K562 (cell line): ENCODE data around the gene NACA2.

Experiments
- BCL6 ChIP-seq: fragments of 250-450 bp; sonication (Bioruptor Pico); IDR thresholded peaks from 2 replicates; pipeline ENCODE4 v1.4.0; 2020
- BCLAF1 ChIP-seq, 2 experiments: fragments of 450-650 bp in 1 of 2; IDR thresholded peaks; 2 replicates each; pipeline ENCODE4 v1.6.1; 2011 to 2017; ENCODE audit warnings: low read depth in 2 of 2, antibody characterized with exemption in 1 of 2, borderline replicate concordance in 1 of 2, low read length in 1 of 2, mild to moderate bottlenecking in 1 of 2, mixed read lengths in 1 of 2; ENCODE audit not compliant: control insufficient read depth in 1 of 2
- CTCF ChIP-seq, 3 experiments: IDR thresholded peaks in 2 of 3; conservative IDR thresholded peaks in 1 of 3; 2 replicates each; pipeline ENCODE4 v1.5.1; 2011 to 2012; ENCODE audit warnings: low read length in 3 of 3, mild to moderate bottlenecking in 3 of 3, control low read depth in 2 of 3, improper control_type of control experiment in 1 of 3, inconsistent platforms in 1 of 3, low read depth in 1 of 3, mixed read lengths in 1 of 3, moderate library complexity in 1 of 3; ENCODE audit not compliant: insufficient read depth in 2 of 3
- ELF4 ChIP-seq: fragments of 450-650 bp; formaldehyde crosslinking; IDR thresholded peaks from 2 replicates; pipeline ENCODE4 v1.4.0; 2022; ENCODE audit warnings: missing genetic modification characterization
- MAX ChIP-seq: sonication (generic); formaldehyde crosslinking; IDR thresholded peaks from 2 replicates; pipeline ENCODE4 v1.9.0; 2022; ENCODE audit warnings: mild to moderate bottlenecking, missing genetic modification reagents
- MNT ChIP-seq, 2 experiments: fragments of 450-650 bp; conservative IDR thresholded peaks; 2 replicates each; pipeline ENCODE4 v1.6.1; 2017; ENCODE audit warnings: mild to moderate bottlenecking in 2 of 2, moderate library complexity in 2 of 2
- NR3C1 ChIP-seq: sonication (generic); formaldehyde crosslinking; IDR thresholded peaks from 2 replicates; pipeline ENCODE4 v1.8.1; 2022; ENCODE audit warnings: missing genetic modification reagents
- RAD21 ChIP-seq, 2 experiments: fragments of 250-450 bp in 1 of 2; fragments of 450-650 bp in 1 of 2; sonication (Bioruptor Pico) in 1 of 2; formaldehyde crosslinking in 1 of 2; IDR thresholded peaks in 1 of 2; conservative IDR thresholded peaks in 1 of 2; 2 replicates each; pipeline versions ENCODE4 v1.4.0 to v1.8.0; 2020 to 2022; ENCODE audit warnings: mild to moderate bottlenecking in 2 of 2, moderate library complexity in 1 of 2
- TARDBP ChIP-seq: fragments of 450-650 bp; IDR thresholded peaks from 2 replicates; pipeline ENCODE4 v1.6.1; 2016
- ZBTB17 ChIP-seq: fragments of 450-650 bp; formaldehyde crosslinking; IDR thresholded peaks from 2 replicates; pipeline ENCODE4 v1.4.0; 2020; ENCODE audit warnings: mild to moderate bottlenecking
- ZNF232 ChIP-seq: sonication (generic); formaldehyde crosslinking; IDR thresholded peaks from 2 replicates; pipeline ENCODE4 v1.8.0; 2022; ENCODE audit warnings: mild to moderate bottlenecking, missing genetic modification reagents
- ZNF274 ChIP-seq: IDR thresholded peaks from 2 replicates; pipeline ENCODE4 v1.6.1; 2011; ENCODE audit warnings: low read depth, mild to moderate bottlenecking, low read length, moderate library complexity, borderline replicate concordance

- TF ChIP-seq ZBTB17 (CRISPR knock-in tag) (no peak), RAD21 (CRISPR knock-in tag; conservative IDR thresholded peaks at IDR 0.05 in 1 of 2, IDR thresholded peaks at IDR 0.05 in 1 of 2) (no peak), ZNF274 (no peak), BCLAF1 (IDR thresholded peaks at IDR 0.05; ENCODE audit: borderline replicate concordance in 1 of 2, control insufficient read depth in 1 of 2, low read depth in 2 of 2, low read length in 1 of 2) (no peak), MNT (conservative IDR thresholded peaks at IDR 0.05) (no peak), CTCF (IDR thresholded peaks at IDR 0.05 in 2 of 3, conservative IDR thresholded peaks at IDR 0.05 in 1 of 3; ENCODE audit: insufficient read depth in 2 of 3, low read depth in 1 of 3, low read length in 3 of 3) (no peak), MAX (CRISPR knock-in tag) (no peak), ELF4 (CRISPR knock-in tag) (no peak), BCL6 (no peak), ZNF232 (CRISPR knock-in tag) (no peak), NR3C1 (CRISPR knock-in tag) (no peak), TARDBP (no peak)
Measured at GRCh38 chr17:61594294-61594825, 3.3 kb upstream of the NACA2 start.
